K562 (cell line): ENCODE data around the gene ITLN1.
A peak's percentile ranks its signal among the peaks of the same experiment; 100 is the strongest.

Experiments
- CHD1 ChIP-seq: fragments of 200-600 bp; sonication (generic); IDR thresholded peaks from one replicate; pipeline ENCODE4 v1.6.1; 2012; ENCODE audit warnings: mild to moderate bottlenecking, moderate library complexity, low read length, inconsistent platforms
- CLOCK ChIP-seq: fragments of 250-450 bp; sonication (Bioruptor Pico); IDR thresholded peaks from 2 replicates; pipeline ENCODE4 v1.4.0; 2020; ENCODE audit warnings: mild to moderate bottlenecking, moderate library complexity, borderline replicate concordance
- CTCF ChIP-seq, 3 experiments: IDR thresholded peaks in 2 of 3; conservative IDR thresholded peaks in 1 of 3; 2 replicates each; pipeline ENCODE4 v1.5.1; 2011 to 2012; ENCODE audit warnings: low read length in 3 of 3, mild to moderate bottlenecking in 3 of 3, control low read depth in 2 of 3, improper control_type of control experiment in 1 of 3, inconsistent platforms in 1 of 3, low read depth in 1 of 3, mixed read lengths in 1 of 3, moderate library complexity in 1 of 3; ENCODE audit not compliant: insufficient read depth in 2 of 3
- FOS ChIP-seq: IDR thresholded peaks from 3 replicates; pipeline ENCODE4 v1.6.1; 2011; ENCODE audit not compliant: insufficient read length; ENCODE audit errors: extremely low read depth
- MAFK ChIP-seq: IDR thresholded peaks from 2 replicates; pipeline ENCODE4 v1.6.1; 2011; ENCODE audit warnings: low read length, improper control_type of control experiment
- SMAD1 ChIP-seq: fragments of 150-350 bp; IDR thresholded peaks from 2 replicates; pipeline ENCODE4 v1.6.1; 2014; ENCODE audit warnings: low read length, low read depth; ENCODE audit not compliant: partially characterized antibody
- ZNF124 ChIP-seq: sonication (generic); formaldehyde crosslinking; IDR thresholded peaks from 2 replicates; pipeline ENCODE4 v1.8.1; 2022; ENCODE audit warnings: missing genetic modification reagents
- ZNF239 ChIP-seq: fragments of 250-450 bp; sonication (Bioruptor Pico); IDR thresholded peaks from 2 replicates; pipeline ENCODE4 v1.4.0; 2020; ENCODE audit warnings: mild to moderate bottlenecking
- ZNF282 ChIP-seq: sonication (generic); formaldehyde crosslinking; IDR thresholded peaks from 2 replicates; pipeline ENCODE4 v1.8.1; 2023; ENCODE audit warnings: missing genetic modification reagents
- ZNF609 ChIP-seq: sonication (generic); formaldehyde crosslinking; IDR thresholded peaks from 2 replicates; pipeline ENCODE4 v1.8.1; 2023; ENCODE audit warnings: missing genetic modification reagents, mild to moderate bottlenecking, borderline replicate concordance

GRCh38 chr1:160834945-160835565 is 49.9 kb downstream of the ITLN1 start:
- TF ChIP-seq MAFK (no peak), FOS (no peak), CTCF (IDR thresholded peaks at IDR 0.05 in 2 of 3, conservative IDR thresholded peaks at IDR 0.05 in 1 of 3; ENCODE audit: insufficient read depth in 2 of 3, low read depth in 1 of 3, low read length in 3 of 3) (peak; percentile 66 to 89 (median 77); a peak in 5 of 6 replicates), ZNF282 (CRISPR knock-in tag) (no peak), ZNF239 (CRISPR knock-in tag) (no peak), ZNF124 (CRISPR knock-in tag) (no peak), CLOCK (CRISPR knock-in tag) (no peak), CHD1 (no peak), ZNF609 (no peak), SMAD1 (no peak)
